Keratinocyte (primary cell): Measurements from ENCODE around the gene SIVA1. TPM values are rescaled to one million over a fixed set of nuclear protein-coding genes. Genes with fewer than 3 reads are reported as not detected.

Experiments
- DNase-seq: peaks from one replicate; pipeline ENCODE4 v3.0.0-alpha.2; 2011; ENCODE audit warnings: low read depth, missing footprints, low spot score
- FAIRE-seq: peaks from 2 replicates; lab custom pipeline; 2011; peaks lifted over from hg19 to GRCh38; lab: Jason Lieb, UNC
- H2AFZ ChIP-seq: 2 replicates; pipeline ENCODE4 v1.6.0; 2012; ENCODE audit warnings: low read length, control low read depth, inconsistent platforms; ENCODE audit not compliant: control insufficient read depth
- H3K27ac ChIP-seq: 2 replicates; pipeline ENCODE4 v1.5.1; 2011; ENCODE audit warnings: low read length; ENCODE audit not compliant: control insufficient read depth, insufficient read depth
- H3K27me3 ChIP-seq: 3 replicates; pipeline ENCODE4 v1.6.0; 2011; ENCODE audit warnings: low read length; ENCODE audit not compliant: control insufficient read depth, insufficient read depth; ENCODE audit errors: extremely low read depth
- H3K36me3 ChIP-seq, 2 experiments: 2 replicates in 1 of 2; 3 replicates in 1 of 2; pipeline ENCODE4 v1.5.1; 2011; ENCODE audit warnings: low read length in 2 of 2, mild to moderate bottlenecking in 1 of 2; ENCODE audit not compliant: control insufficient read depth in 2 of 2, insufficient read depth in 2 of 2; ENCODE audit errors: extremely low read depth in 1 of 2
- H3K4me1 ChIP-seq: 3 replicates; pipeline ENCODE4 v1.5.1; 2011; ENCODE audit warnings: low read length; ENCODE audit not compliant: control insufficient read depth, insufficient read depth; ENCODE audit errors: extremely low read depth
- H3K4me2 ChIP-seq: 3 replicates; pipeline ENCODE4 v1.6.0; 2011; ENCODE audit warnings: low read depth, low read length; ENCODE audit not compliant: control insufficient read depth, insufficient read depth; ENCODE audit errors: extremely low read depth
- H3K4me3 ChIP-seq, 3 experiments: fragments of 200-600 bp in 1 of 3; sonication (generic) in 1 of 3; 2 replicates in 2 of 3; 3 replicates in 1 of 3; pipeline ENCODE4 v1.5.1; 2011 to 2016; ENCODE audit warnings: low read length in 3 of 3, mild to moderate bottlenecking in 3 of 3, control low read depth in 2 of 3, inconsistent platforms in 1 of 3, low read depth in 1 of 3, mixed read lengths in 1 of 3, mixed run types in 1 of 3, moderate library complexity in 1 of 3; ENCODE audit not compliant: control insufficient read depth in 2 of 3, insufficient read depth in 2 of 3; ENCODE audit errors: extremely low read depth in 1 of 3
- H3K79me2 ChIP-seq: 2 replicates; pipeline ENCODE4 v1.6.0; 2012; ENCODE audit warnings: low read length; ENCODE audit not compliant: control insufficient read depth, insufficient read depth
- H3K9ac ChIP-seq: 3 replicates; pipeline ENCODE4 v1.6.0; 2011; ENCODE audit warnings: low read length; ENCODE audit not compliant: control insufficient read depth, insufficient read depth; ENCODE audit errors: extremely low read depth
- H3K9me1 ChIP-seq: 3 replicates; pipeline ENCODE4 v1.6.0; 2011; ENCODE audit warnings: low read length; ENCODE audit not compliant: control insufficient read depth, insufficient read depth; ENCODE audit errors: extremely low read depth
- H3K9me3 ChIP-seq: 2 replicates; pipeline ENCODE4 v1.5.1; 2012; ENCODE audit warnings: low read depth, low read length; ENCODE audit not compliant: control insufficient read depth
- H4K20me1 ChIP-seq: 3 replicates; pipeline ENCODE4 v1.6.0; 2011; ENCODE audit warnings: low read length; ENCODE audit not compliant: control insufficient read depth, insufficient read depth; ENCODE audit errors: extremely low read depth
- CTCF ChIP-seq, 3 experiments: IDR thresholded peaks in 1 of 3; conservative IDR thresholded peaks in 1 of 3; optimal IDR thresholded peaks in 1 of 3; 2 replicates in 2 of 3; 3 replicates in 1 of 3; pipeline versions ENCODE3 to v1.5.1; 2011; ENCODE audit warnings: low read length in 3 of 3, mild to moderate bottlenecking in 3 of 3, moderate library complexity in 2 of 3, control low read depth in 1 of 3, inconsistent platforms in 1 of 3; ENCODE audit not compliant: insufficient read depth in 2 of 3; ENCODE audit errors: extremely low read depth in 1 of 3
- EZH2 ChIP-seq: IDR thresholded peaks from one replicate; pipeline ENCODE4 v1.6.1; 2012; ENCODE audit warnings: inconsistent platforms, mild to moderate bottlenecking, low read length, moderate library complexity
- dilution Hi-C: fragments of 300-500 bp; cut with MboI; formaldehyde crosslinking; loops from one replicate; pipeline ENCODE4 v1.7.0; 2020; ENCODE audit warnings: low sequenced_read_pairs; ENCODE audit not compliant: extremely low pct_ligation_motif_present
- polyA plus RNA-seq, 5 experiments: library from polyadenylated mRNA; depleted of rRNA in 3 of 5; stranded (reverse) in 3 of 5; stranded (forward) in 1 of 5; unstranded in 1 of 5; fragments of >200 nt; gene quantifications; 1 replicate in 1 of 5; 2 replicates in 3 of 5; 3 replicates in 1 of 5; pipeline versions ENCODE4 v1.2.1 to v1.2.3, GENCODE V29; 2011 to 2012; ENCODE audit warnings: missing spikeins in 2 of 5, low read depth in 1 of 5, low replicate concordance in 1 of 5

The SIVA1 gene
- polyA plus RNA-seq, 1 donor (not counting 4 experiments of a cell fraction or from before 2014, with no cell fraction given) = 35.3 TPM

GRCh38 chr14:104776961-104777807, 24.2 kb downstream of the SIVA1 start:
- Histone ChIP-seq H3K27ac (no peak overlapping the region), H3K9me1 (no peaks in the 10 kb centered on the region), H3K36me3 (peaks cover 20 to 21% of the 10 kb centered on the region in 2 experiments), H3K4me1 (no peaks in the 10 kb centered on the region), H3K4me2 (no peak overlapping the region), H3K9ac (no peak overlapping the region), H3K4me3 (no peak overlapping the region), H2AFZ (no peak overlapping the region), H3K79me2 (peaks cover 2% of the 10 kb centered on the region), H3K27me3 (no peaks in the 10 kb centered on the region), H3K9me3 (no peaks in the 10 kb centered on the region), H4K20me1 (peaks cover 4% of the 10 kb centered on the region)
- dilution Hi-C loops = no loop called here
- TF ChIP-seq EZH2 (no peak), CTCF (optimal IDR thresholded peaks at IDR 0.05 in 1 of 3, IDR thresholded peaks at IDR 0.05 in 1 of 3, conservative IDR thresholded peaks at IDR 0.05 in 1 of 3; ENCODE audit: extremely low read depth in 1 of 3, insufficient read depth in 2 of 3, low read length in 3 of 3) (no peak)
- FAIRE-seq (no peak), DNase-seq (no peak)

GRCh38 chr14:104777808-104778249, 24.9 kb downstream of the SIVA1 start:
- no peak overlapping the region for H3K27ac ChIP-seq
- peaks cover 2% of the 10 kb centered on the region for H3K79me2 ChIP-seq
- no peak overlapping the region for H2AFZ ChIP-seq
- no peak for TF ChIP-seq CTCF (optimal IDR thresholded peaks at IDR 0.05 in 1 of 3, IDR thresholded peaks at IDR 0.05 in 1 of 3, conservative IDR thresholded peaks at IDR 0.05 in 1 of 3; ENCODE audit: extremely low read depth in 1 of 3, insufficient read depth in 2 of 3, low read length in 3 of 3)
- no peak for TF ChIP-seq EZH2
- no peaks in the 10 kb centered on the region for H3K9me3 ChIP-seq
- peaks cover 17 to 20% of the 10 kb centered on the region in 2 experiments for H3K36me3 ChIP-seq
- DNase-seq = no peak
- H3K9ac ChIP-seq = no peak overlapping the region
- no peak for FAIRE-seq
- no peak overlapping the region for H3K4me3 ChIP-seq
- dilution Hi-C loops = no loop called here
- H4K20me1 ChIP-seq = peaks cover 4% of the 10 kb centered on the region
- no peaks in the 10 kb centered on the region for H3K4me1 ChIP-seq
- no peaks in the 10 kb centered on the region for H3K9me1 ChIP-seq
- H3K4me2 ChIP-seq = no peak overlapping the region
- H3K27me3 ChIP-seq = no peaks in the 10 kb centered on the region
